ENCODE results near the gene BUB1B. TPM values are rescaled to one million over a fixed set of nuclear protein-coding genes. Genes with fewer than 3 reads are reported as not detected.

The BUB1B gene
- total and polyA plus RNA-seq, 4 donors, result 0.08 to 31.1 (median 0.84) TPM

DNA sequence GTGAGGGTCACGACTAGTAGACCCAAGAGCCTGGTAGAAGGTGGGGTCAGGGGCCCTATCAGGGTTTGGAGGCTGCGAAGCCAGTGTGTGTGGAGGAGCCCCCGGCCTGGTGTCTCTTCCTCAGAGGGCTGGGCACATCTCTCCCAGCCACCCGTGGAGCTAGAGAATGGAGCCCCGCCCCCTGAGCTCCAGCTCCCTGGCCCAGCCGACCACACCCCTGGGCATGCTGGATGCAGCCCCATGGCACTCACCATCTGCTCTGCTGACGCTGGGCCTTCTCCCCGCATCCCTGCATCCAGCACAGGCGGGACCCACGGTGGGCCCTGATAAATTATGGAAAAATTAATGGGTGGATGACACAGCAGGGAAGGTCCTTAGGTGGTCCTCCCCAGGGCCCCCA lies 104.5 kb downstream of the BUB1B start:
- DNase-seq (ENCODE audit: low spot score), result no peak
- no peak overlapping the region for H3K9ac ChIP-seq (ENCODE audit: low read depth in 1 of 2, low read length in 2 of 2)
- no peaks in the 10 kb centered on the region for H3K9me3 ChIP-seq (ENCODE audit: control insufficient read depth in 4 of 4, low read length in 3 of 4)
- H3K4me3 ChIP-seq (ENCODE audit: low read depth in 1 of 3, low read length in 3 of 3), result no peak overlapping the region
- H3K36me3 ChIP-seq (ENCODE audit: control insufficient read depth in 4 of 4, insufficient read depth in 3 of 4, low read depth in 1 of 4, low read length in 3 of 4), result no peaks in the 10 kb centered on the region
- no peaks in the 10 kb centered on the region for H3K27me3 ChIP-seq (ENCODE audit: control insufficient read depth in 4 of 4, insufficient read depth in 4 of 4, low read length in 3 of 4)
- no peak overlapping the region for H3K27ac ChIP-seq (ENCODE audit: low read depth in 1 of 2, low read length in 2 of 2)
- WGBS, result 87% methylated on average over 10 of the region's 10 CpGs
- H3K4me1 ChIP-seq (ENCODE audit: control insufficient read depth in 4 of 4, insufficient read depth in 4 of 4, low read length in 3 of 4), result no peaks in the 10 kb centered on the region
- no peak for TF ChIP-seq FOXA2 (IDR thresholded peaks at IDR 0.05)
- TF ChIP-seq, protein P1, sequence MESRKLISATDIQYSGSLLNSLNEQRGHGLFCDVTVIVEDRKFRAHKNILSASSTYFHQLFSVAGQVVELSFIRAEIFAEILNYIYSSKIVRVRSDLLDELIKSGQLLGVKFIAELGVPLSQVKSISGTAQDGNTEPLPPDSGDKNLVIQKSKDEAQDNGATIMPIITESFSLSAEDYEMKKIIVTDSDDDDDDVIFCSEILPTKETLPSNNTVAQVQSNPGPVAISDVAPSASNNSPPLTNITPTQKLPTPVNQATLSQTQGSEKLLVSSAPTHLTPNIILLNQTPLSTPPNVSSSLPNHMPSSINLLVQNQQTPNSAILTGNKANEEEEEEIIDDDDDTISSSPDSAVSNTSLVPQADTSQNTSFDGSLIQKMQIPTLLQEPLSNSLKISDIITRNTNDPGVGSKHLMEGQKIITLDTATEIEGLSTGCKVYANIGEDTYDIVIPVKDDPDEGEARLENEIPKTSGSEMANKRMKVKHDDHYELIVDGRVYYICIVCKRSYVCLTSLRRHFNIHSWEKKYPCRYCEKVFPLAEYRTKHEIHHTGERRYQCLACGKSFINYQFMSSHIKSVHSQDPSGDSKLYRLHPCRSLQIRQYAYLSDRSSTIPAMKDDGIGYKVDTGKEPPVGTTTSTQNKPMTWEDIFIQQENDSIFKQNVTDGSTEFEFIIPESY (IDR thresholded peaks at IDR 0.05), result no peak
- no peak for TF ChIP-seq YY1 (IDR thresholded peaks at IDR 0.05)
- no peak for TF ChIP-seq SP1 (IDR thresholded peaks at IDR 0.05)
- TF ChIP-seq ATF3 (IDR thresholded peaks at IDR 0.05), result no peak
- no peak for TF ChIP-seq FOXA1 (IDR thresholded peaks at IDR 0.05)
- no peak for TF ChIP-seq TAF1 (conservative IDR thresholded peaks at IDR 0.05)
- no peak for TF ChIP-seq JUND (IDR thresholded peaks at IDR 0.05)
- TF ChIP-seq RAD21 (IDR thresholded peaks at IDR 0.05), result no peak
- TF ChIP-seq GABPA (IDR thresholded peaks at IDR 0.05 in 1 of 2, conservative IDR thresholded peaks at IDR 0.05 in 1 of 2), result no peak
- no peak for TF ChIP-seq HNF4A (conservative IDR thresholded peaks at IDR 0.05)
- TF ChIP-seq HNF4G (IDR thresholded peaks at IDR 0.05), result no peak
- TF ChIP-seq NR2F2 (IDR thresholded peaks at IDR 0.05), result no peak
- TF ChIP-seq RXRA (IDR thresholded peaks at IDR 0.05), result no peak
- TF ChIP-seq MAX (IDR thresholded peaks at IDR 0.05), result no peak
- TF ChIP-seq CTCF (IDR thresholded peaks at IDR 0.05; ENCODE audit: low read depth, low read length, missing input control), result no peak
- no peak for TF ChIP-seq EGR1 (IDR thresholded peaks at IDR 0.05; ENCODE audit: low read depth in 2 of 2)
- TF ChIP-seq, protein P2, sequence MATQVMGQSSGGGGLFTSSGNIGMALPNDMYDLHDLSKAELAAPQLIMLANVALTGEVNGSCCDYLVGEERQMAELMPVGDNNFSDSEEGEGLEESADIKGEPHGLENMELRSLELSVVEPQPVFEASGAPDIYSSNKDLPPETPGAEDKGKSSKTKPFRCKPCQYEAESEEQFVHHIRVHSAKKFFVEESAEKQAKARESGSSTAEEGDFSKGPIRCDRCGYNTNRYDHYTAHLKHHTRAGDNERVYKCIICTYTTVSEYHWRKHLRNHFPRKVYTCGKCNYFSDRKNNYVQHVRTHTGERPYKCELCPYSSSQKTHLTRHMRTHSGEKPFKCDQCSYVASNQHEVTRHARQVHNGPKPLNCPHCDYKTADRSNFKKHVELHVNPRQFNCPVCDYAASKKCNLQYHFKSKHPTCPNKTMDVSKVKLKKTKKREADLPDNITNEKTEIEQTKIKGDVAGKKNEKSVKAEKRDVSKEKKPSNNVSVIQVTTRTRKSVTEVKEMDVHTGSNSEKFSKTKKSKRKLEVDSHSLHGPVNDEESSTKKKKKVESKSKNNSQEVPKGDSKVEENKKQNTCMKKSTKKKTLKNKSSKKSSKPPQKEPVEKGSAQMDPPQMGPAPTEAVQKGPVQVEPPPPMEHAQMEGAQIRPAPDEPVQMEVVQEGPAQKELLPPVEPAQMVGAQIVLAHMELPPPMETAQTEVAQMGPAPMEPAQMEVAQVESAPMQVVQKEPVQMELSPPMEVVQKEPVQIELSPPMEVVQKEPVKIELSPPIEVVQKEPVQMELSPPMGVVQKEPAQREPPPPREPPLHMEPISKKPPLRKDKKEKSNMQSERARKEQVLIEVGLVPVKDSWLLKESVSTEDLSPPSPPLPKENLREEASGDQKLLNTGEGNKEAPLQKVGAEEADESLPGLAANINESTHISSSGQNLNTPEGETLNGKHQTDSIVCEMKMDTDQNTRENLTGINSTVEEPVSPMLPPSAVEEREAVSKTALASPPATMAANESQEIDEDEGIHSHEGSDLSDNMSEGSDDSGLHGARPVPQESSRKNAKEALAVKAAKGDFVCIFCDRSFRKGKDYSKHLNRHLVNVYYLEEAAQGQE (IDR thresholded peaks at IDR 0.05), result no peak
